Measurements from ENCODE around the gene ADAM19. TPM values are rescaled to one million over a fixed set of nuclear protein-coding genes. Genes with fewer than 3 reads are reported as not detected.

The ADAM19 gene
- total RNA-seq, 2 experiments from 2014 or later: 24.2 to 103 TPM

GRCh38 chr5:157509587-157509986 lies 66.0 kb downstream of the ADAM19 start:
- Histone ChIP-seq H3K79me2 (ENCODE audit: insufficient read depth, low read depth, low read length) (no peaks in the 10 kb centered on the region), H3K4me2 (ENCODE audit: low read length) (peak overlapping the region; percentile 14; the same call in 1 of the 2 replicates), H3K9me3 (ENCODE audit: low read length) (no peaks in the 10 kb centered on the region; the same call in 1 of the 2 replicates), H3K27ac (ENCODE audit: low read depth, low read length, poor library complexity, severe bottlenecking) (peak overlapping the region; percentile 12), H3K4me1 (ENCODE audit: insufficient read depth, low read length, poor library complexity, severe bottlenecking) (peaks cover 55% of the 10 kb centered on the region), H3K9me2 (ENCODE audit: insufficient read depth, low read length) (no peaks in the 10 kb centered on the region), H3K36me3 (ENCODE audit: insufficient read depth, low read length) (peaks cover 80% of the 10 kb centered on the region), H2AFZ (ENCODE audit: low read length) (no peak overlapping the region), H4K20me1 (ENCODE audit: insufficient read depth, low read length) (no peaks in the 10 kb centered on the region), H3K4me3 (ENCODE audit: low read depth, low read length, poor library complexity, severe bottlenecking) (no peak overlapping the region)
- intact Hi-C loops (cut with micrococcal nuclease; ENCODE audit: unreplicated experiment): loop anchor here (10.0 kb wide), 1 partner anchor 625 kb away; no protein-coding TSS in a partner anchor
- ChIA-PET CTCF (ENCODE audit: unreplicated experiment) (interaction anchor here (0.8 kb wide), 1 partner anchor 30 kb away, joined by 3 read pairs; no protein-coding TSS in a partner anchor), POLR2A (interaction anchor here (0.6 to 1.3 kb wide), 6 partner anchors 10 to 105 kb away, joined by 3 to 6 read pairs (median 4); no protein-coding TSS in a partner anchor)
- BruUV-seq (replicated peaks): no TSS peak
- TF ChIP-seq EZH2phosphoT487 (IDR thresholded peaks at IDR 0.05; ENCODE audit: borderline replicate concordance, low read depth, low read length) (no peak), CTCF (conservative IDR thresholded peaks at IDR 0.05; ENCODE audit: low read length) (no peak)
- no peak for DNase-seq (ENCODE audit: low spot score)

GRCh38 chr5:157509093-157509492 lies 66.5 kb downstream of the ADAM19 start:
- BruUV-seq (replicated peaks): no TSS peak
- H3K79me2 ChIP-seq (ENCODE audit: insufficient read depth, low read depth, low read length): no peaks in the 10 kb centered on the region
- intact Hi-C loops (cut with micrococcal nuclease; ENCODE audit: unreplicated experiment): loop anchor here (10.0 kb wide), 1 partner anchor 624 kb away; no protein-coding TSS in a partner anchor
- no peaks in the 10 kb centered on the region for H3K9me2 ChIP-seq (ENCODE audit: insufficient read depth, low read length)
- POLR2A ChIA-PET: interaction anchor here (0.6 to 1.3 kb wide), 4 partner anchors 10 to 37 kb away, joined by 3 to 6 read pairs (median 4); no protein-coding TSS in a partner anchor
- no peak overlapping the region for H2AFZ ChIP-seq (ENCODE audit: low read length)
- no peak overlapping the region for H3K4me3 ChIP-seq (ENCODE audit: low read depth, low read length, poor library complexity, severe bottlenecking)
- no peak overlapping the region for H3K27ac ChIP-seq (ENCODE audit: low read depth, low read length, poor library complexity, severe bottlenecking)
- no peaks in the 10 kb centered on the region for H4K20me1 ChIP-seq (ENCODE audit: insufficient read depth, low read length)
- TF ChIP-seq EZH2phosphoT487 (IDR thresholded peaks at IDR 0.05; ENCODE audit: borderline replicate concordance, low read depth, low read length): no peak
- no peak for TF ChIP-seq CTCF (conservative IDR thresholded peaks at IDR 0.05; ENCODE audit: low read length)
- H3K9me3 ChIP-seq (ENCODE audit: low read length): no peaks in the 10 kb centered on the region; the same call in 1 of the 2 replicates
- peaks cover 85% of the 10 kb centered on the region for H3K36me3 ChIP-seq (ENCODE audit: insufficient read depth, low read length)
- DNase-seq (ENCODE audit: low spot score): no peak
- CTCF ChIA-PET (ENCODE audit: unreplicated experiment): no interaction called here
- H3K4me2 ChIP-seq (ENCODE audit: low read length): no peak overlapping the region; the same call in 1 of the 2 replicates
- H3K4me1 ChIP-seq (ENCODE audit: insufficient read depth, low read length, poor library complexity, severe bottlenecking): peaks cover 60% of the 10 kb centered on the region
